WTC11 (cell line): ENCODE measurements around the gene TMEM63C.

ENCODE experiments used
- CTCF ChIP-seq: fragments of 200-600 bp; IDR thresholded peaks from 2 replicates; pipeline ENCODE4 v1.8.0; 2022; ENCODE audit warnings: antibody characterized with exemption
- JAZF1 ChIP-seq: fragments of 250-450 bp; sonication (Bioruptor Pico); IDR thresholded peaks from 2 replicates; pipeline ENCODE4 v1.9.0; 2021; ENCODE audit warnings: moderate library complexity, mild to moderate bottlenecking, inconsistent platforms
- JUN ChIP-seq: sonication (generic); formaldehyde crosslinking; IDR thresholded peaks from 2 replicates; pipeline ENCODE4 v1.8.0; 2023; ENCODE audit warnings: mild to moderate bottlenecking, missing genetic modification reagents
- SMAD3 ChIP-seq: sonication (generic); formaldehyde crosslinking; IDR thresholded peaks from 2 replicates; pipeline ENCODE4 v1.8.0; 2022; ENCODE audit warnings: missing genetic modification reagents, mild to moderate bottlenecking, borderline replicate concordance

- TF ChIP-seq CTCF: no peak
- TF ChIP-seq JAZF1: no peak
- no peak for TF ChIP-seq SMAD3 (CRISPR knock-in tag)
- TF ChIP-seq JUN: no peak
These were observed 35.4 kb upstream of the TMEM63C start for GRCh38 chr14:77145975-77146740.
